H1 (cell line): ENCODE results near the gene DAPL1.

ENCODE experiments used
- RFX5 ChIP-seq: IDR thresholded peaks from 2 replicates; pipeline ENCODE4 v1.6.1; 2011; ENCODE audit warnings: low read depth, low read length, improper control_type of control experiment, borderline replicate concordance
- SIN3A ChIP-seq, 2 experiments: IDR thresholded peaks in 1 of 2; conservative IDR thresholded peaks in 1 of 2; 2 replicates each; pipeline ENCODE4 v1.6.1; 2011 to 2012; ENCODE audit warnings: low read length in 2 of 2, improper control_type of control experiment in 1 of 2, low read depth in 1 of 2, mild to moderate bottlenecking in 1 of 2

- TF ChIP-seq RFX5: no peak
- TF ChIP-seq SIN3A (conservative IDR thresholded peaks at IDR 0.05 in 1 of 2, IDR thresholded peaks at IDR 0.05 in 1 of 2; ENCODE audit: low read depth in 1 of 2, low read length in 2 of 2): no peak
Observed at GRCh38 chr2:158810731-158811460, 15.8 kb downstream of the DAPL1 start.
